H1 (cell line): Measurements from ENCODE around the gene TMPRSS12. TPM values are rescaled to one million over a fixed set of nuclear protein-coding genes. Genes with fewer than 3 reads are reported as not detected.
"Not testable (repeated sequence)": the region's sequence is repeated elsewhere in the genome, so short reads cannot be mapped to it uniquely, and the experiment has no call there.

ENCODE experiments used
- CTCF ChIA-PET: fragments of 300-600 bp; sonication (Branson Sonifier 250); formaldehyde crosslinking; loops from one replicate; lab custom pipeline; 2021; ENCODE audit not compliant: partially characterized antibody; lab: Charles Lee
- POLR2A ChIA-PET: fragments of 300-600 bp; sonication (Branson Sonifier 250); formaldehyde crosslinking; loops from one replicate; lab custom pipeline; 2021; ENCODE audit warnings: inconsistent platforms; ENCODE audit not compliant: partially characterized antibody; lab: Charles Lee
- DNase-seq, 2 experiments: peaks; one replicate each; pipeline versions ENCODE4 v3.0.0 to v3.0.0-alpha.2; 2010 to 2022; ENCODE audit warnings: low spot score in 2 of 2, low read depth in 1 of 2, mixed read lengths in 1 of 2
- FAIRE-seq: peaks from 2 replicates; lab custom pipeline; 2011; peaks lifted over from hg19 to GRCh38; lab: Jason Lieb, UNC
- H2AFZ ChIP-seq: 2 replicates; pipeline ENCODE4 v1.8.1; 2012; ENCODE audit warnings: low read length, inconsistent platforms
- H2AK5ac ChIP-seq: 2 replicates; pipeline ENCODE4 v1.6.1; 2013; ENCODE audit warnings: low read depth, low read length
- H2BK120ac ChIP-seq: replicated peaks from 2 replicates; pipeline ENCODE3; 2013; ENCODE audit warnings: low read depth, low read length, inconsistent platforms
- H2BK12ac ChIP-seq: 2 replicates; pipeline ENCODE4 v1.6.1; 2013; ENCODE audit warnings: low read depth, low read length
- H2BK15ac ChIP-seq: 2 replicates; pipeline ENCODE4 v1.6.1; 2013; ENCODE audit warnings: low read length
- H2BK20ac ChIP-seq: 2 replicates; pipeline ENCODE4 v1.6.1; 2013; ENCODE audit warnings: low read length
- H2BK5ac ChIP-seq: 2 replicates; pipeline ENCODE4 v1.6.1; 2013; ENCODE audit warnings: low read depth, low read length
- H3K14ac ChIP-seq: 2 replicates; pipeline ENCODE4 v1.6.1; 2013; ENCODE audit warnings: inconsistent platforms; ENCODE audit not compliant: insufficient read length
- H3K18ac ChIP-seq: 2 replicates; pipeline ENCODE4 v1.6.1; 2013; ENCODE audit warnings: low read length; ENCODE audit errors: extremely low read depth
- H3K23ac ChIP-seq: 2 replicates; pipeline ENCODE4 v1.6.1; 2013; ENCODE audit warnings: inconsistent platforms; ENCODE audit not compliant: insufficient read length
- H3K23me2 ChIP-seq: 2 replicates; pipeline ENCODE4 v1.6.1; 2013; ENCODE audit warnings: low read depth, low read length
- H3K27ac ChIP-seq: 2 replicates; pipeline ENCODE4 v1.6.1; 2011; ENCODE audit warnings: low read depth, low read length, inconsistent platforms
- H3K27me3 ChIP-seq, 4 experiments: replicated peaks in 1 of 4; 1 replicate in 1 of 4; 2 replicates in 3 of 4; pipeline versions ENCODE4 v1.6.1 to v1.8.1; 2011 to 2013; ENCODE audit warnings: low read length in 3 of 4, mild to moderate bottlenecking in 3 of 4, inconsistent platforms in 2 of 4, mixed read lengths in 2 of 4, moderate library complexity in 1 of 4; ENCODE audit not compliant: control insufficient read depth in 3 of 4, insufficient read depth in 3 of 4; ENCODE audit errors: extremely low read depth in 1 of 4
- H3K36me3 ChIP-seq, 4 experiments: 2 replicates each; pipeline versions ENCODE4 v1.6.1 to v1.8.1; 2011 to 2013; ENCODE audit warnings: mild to moderate bottlenecking in 4 of 4, low read length in 3 of 4, moderate library complexity in 2 of 4, control low read depth in 1 of 4, inconsistent platforms in 1 of 4; ENCODE audit not compliant: insufficient read depth in 4 of 4, control insufficient read depth in 2 of 4
- H3K4ac ChIP-seq: replicated peaks from 2 replicates; pipeline ENCODE3; 2013; ENCODE audit warnings: low read length, low read depth, mixed read lengths, inconsistent platforms; ENCODE audit not compliant: insufficient read length
- H3K4me1 ChIP-seq, 4 experiments: replicated peaks in 1 of 4; 1 replicate in 1 of 4; 2 replicates in 3 of 4; pipeline versions ENCODE4 v1.6.1 to v1.8.1; 2011 to 2013; ENCODE audit warnings: low read length in 3 of 4, inconsistent platforms in 2 of 4, mixed read lengths in 1 of 4; ENCODE audit not compliant: insufficient read depth in 4 of 4, control insufficient read depth in 3 of 4
- H3K4me2 ChIP-seq, 2 experiments: 2 replicates each; pipeline versions ENCODE4 v1.6.1 to v1.8.1; 2011 to 2013; ENCODE audit warnings: low read depth in 2 of 2, low read length in 2 of 2, control low read depth in 1 of 2, inconsistent platforms in 1 of 2, mild to moderate bottlenecking in 1 of 2; ENCODE audit not compliant: insufficient read depth in 1 of 2
- H3K4me3 ChIP-seq, 4 experiments: fragments of 200-600, 300-600 bp in 1 of 4; sonication (generic), shearing (Covaris generic), sonication (Bioruptor Twin) in 1 of 4; 2 replicates each; pipeline versions ENCODE4 v1.5.1 to v1.8.1; 2011 to 2016; ENCODE audit warnings: low read length in 4 of 4, low read depth in 3 of 4, control low read depth in 2 of 4, inconsistent platforms in 2 of 4, mild to moderate bottlenecking in 2 of 4, mixed read lengths in 1 of 4, moderate library complexity in 1 of 4; ENCODE audit not compliant: insufficient read depth in 2 of 4; ENCODE audit errors: extremely low read depth in 1 of 4
- H3K56ac ChIP-seq: replicated peaks from 2 replicates; pipeline ENCODE3; 2013; ENCODE audit warnings: low read depth, mild to moderate bottlenecking, mixed read lengths, low read length, inconsistent platforms; ENCODE audit not compliant: insufficient read length
- H3K79me1 ChIP-seq: 2 replicates; pipeline ENCODE4 v1.6.1; 2013; ENCODE audit warnings: low read depth, low read length, control low read depth
- H3K79me2 ChIP-seq, 2 experiments: 2 replicates each; pipeline versions ENCODE4 v1.6.1 to v1.8.1; 2012 to 2013; ENCODE audit warnings: low read length in 2 of 2, mild to moderate bottlenecking in 2 of 2, inconsistent platforms in 1 of 2; ENCODE audit not compliant: insufficient read depth in 2 of 2, control insufficient read depth in 1 of 2
- H3K9ac ChIP-seq, 4 experiments: replicated peaks in 1 of 4; 1 replicate in 1 of 4; 2 replicates in 3 of 4; pipeline versions ENCODE4 v1.6.1 to v1.8.1; 2011 to 2013; ENCODE audit warnings: low read depth in 3 of 4, low read length in 3 of 4, control low read depth in 2 of 4, mild to moderate bottlenecking in 2 of 4, moderate library complexity in 2 of 4, inconsistent platforms in 1 of 4; ENCODE audit errors: extremely low read depth in 1 of 4
- H3K9me3 ChIP-seq, 2 experiments: 2 replicates each; pipeline versions ENCODE4 v1.6.1 to v1.8.1; 2012 to 2013; ENCODE audit warnings: mild to moderate bottlenecking in 2 of 2, moderate library complexity in 2 of 2, control low read depth in 1 of 2, inconsistent platforms in 1 of 2, low read depth in 1 of 2, low read length in 1 of 2, mixed read lengths in 1 of 2; ENCODE audit not compliant: insufficient read depth in 2 of 2
- H4K20me1 ChIP-seq, 2 experiments: replicated peaks in 1 of 2; 2 replicates each; pipeline versions ENCODE3 to v1.8.1; 2011 to 2013; ENCODE audit warnings: inconsistent platforms in 2 of 2, low read length in 2 of 2, mild to moderate bottlenecking in 1 of 2; ENCODE audit not compliant: insufficient read depth in 2 of 2, control insufficient read depth in 1 of 2
- H4K5ac ChIP-seq: 2 replicates; pipeline ENCODE4 v1.6.1; 2013; ENCODE audit warnings: low read length, low read depth, mixed read lengths, inconsistent platforms; ENCODE audit not compliant: insufficient read length
- H4K8ac ChIP-seq: 2 replicates; pipeline ENCODE4 v1.8.0; 2013; ENCODE audit warnings: mild to moderate bottlenecking, moderate library complexity, low read length, inconsistent platforms; ENCODE audit not compliant: insufficient read depth; ENCODE audit errors: extremely low read depth
- H4K91ac ChIP-seq: replicated peaks from 2 replicates; pipeline ENCODE3; 2013; ENCODE audit warnings: low read length, mixed read lengths, inconsistent platforms; ENCODE audit not compliant: insufficient read length
- WGBS, 2 experiments: shearing (Covaris generic) in 1 of 2; methylation state at CpG; one replicate each; pipeline versions ENCODE4 v1.1.6 to v1.1.7; 2013 to 2015; ENCODE audit warnings: low lambda C conversion rate in 2 of 2, mixed read lengths in 2 of 2, inconsistent platforms in 1 of 2, low coverage in 1 of 2, missing lambda C conversion rate in 1 of 2; ENCODE audit not compliant: insufficient replicate concordance in 2 of 2, insufficient coverage in 1 of 2, insufficient read length in 1 of 2; ENCODE audit errors: extremely low coverage in 1 of 2, missing lambda C conversion rate in 1 of 2; 5-methylcytosine and 5-hydroxymethylcytosine counted together
- polyA plus RNA-seq, 7 experiments: library from polyadenylated mRNA; depleted of rRNA in 3 of 7; stranded (reverse) in 5 of 7; unstranded in 2 of 7; fragments of >200 nt in 5 of 7; fragments of 200-250 nt in 2 of 7; gene quantifications; 1 replicate in 5 of 7; 2 replicates in 1 of 7; 4 replicates in 1 of 7; pipeline versions ENCODE4 v1.2.1 to v1.2.3, GENCODE V29; 2011 to 2013; ENCODE audit warnings: missing spikeins in 2 of 7, mixed read lengths in 2 of 7
- total RNA-seq: library from RNA; stranded (reverse); fragmentation: NEBNext Ultra II Directional; extraction: Animal tissue kit (Norgen Biotek cat#: 25700); gene quantifications from 2 replicates; pipeline ENCODE4 v1.2.1, GENCODE V29; 2021

TMPRSS12 gene
- total and polyA plus RNA-seq, 2 of the 8 experiments (the other 6 are each of a cell fraction or from before 2014, with no cell fraction given), result not detected

GRCh38 chr12:50926932-50927331 lies 84.2 kb downstream of the TMPRSS12 start:
- H3K14ac ChIP-seq, FAIRE-seq, H2BK15ac ChIP-seq, H4K91ac ChIP-seq, H3K79me1 ChIP-seq, CTCF ChIA-PET, H2BK5ac ChIP-seq, H3K18ac ChIP-seq, H2AFZ ChIP-seq, DNase-seq, H2BK120ac ChIP-seq, H3K9me3 ChIP-seq, H3K27ac ChIP-seq, H4K20me1 ChIP-seq, H3K27me3 ChIP-seq, H3K9ac ChIP-seq, H2AK5ac ChIP-seq, H2BK12ac ChIP-seq, H4K8ac ChIP-seq, H3K36me3 ChIP-seq, H3K56ac ChIP-seq, H3K23me2 ChIP-seq, H4K5ac ChIP-seq, H3K23ac ChIP-seq, H3K4ac ChIP-seq, H2BK20ac ChIP-seq: not testable (repeated sequence)
- H3K4me3 ChIP-seq, result peak overlapping the region in 1 of 4 experiments; percentile 32; a peak in 1 of 8 replicates
- peak overlapping the region in 1 of 2 experiments; percentile 34; a peak in 2 of 4 replicates for H3K4me2 ChIP-seq
- H3K79me2 ChIP-seq, result peaks cover 0 to 16% of the 10 kb centered on the region in 2 experiments; a peak in 2 of 4 replicates
- H3K4me1 ChIP-seq, result peaks cover 0 to 12% (median 8%) of the 10 kb centered on the region in 4 experiments; a peak in 6 of 7 replicates
- WGBS, 2 experiments, result 82% methylated on average over 3 of the region's 3 CpGs; no CpG with 5 or more reads in 1 of the 2 experiments
- POLR2A ChIA-PET, result interaction anchor here (1.7 kb wide), 1 partner anchor 25 kb away, joined by 3 read pairs; no protein-coding TSS in a partner anchor
